HG02678 (cell line): ENCODE data around the gene MSMO1.
"Not testable (repeated sequence)": the region's sequence is repeated elsewhere in the genome, so short reads cannot be mapped to it uniquely, and the experiment has no call there.

Experiments used
- ATAC-seq: cut with Tn5 transposase; IDR thresholded peaks from one replicate; pipeline ENCODE4 v1.9.1; 2021; ENCODE audit warnings: mild to moderate bottlenecking, moderate library complexity; ENCODE audit not compliant: unreplicated experiment

The MSMO1 gene

GRCh38 chr4:165327211-165328100, at the start of gene MSMO1:
MSMO1 (plus strand) TSS chr4:165327669; CDS start chr4:165333371, 5,702 bp downstream.
- peak; percentile 97 for ATAC-seq

- ATAC-seq = not testable (repeated sequence)
Observed at GRCh38 chr4:165279531-165279930, 47.9 kb upstream of the MSMO1 start.

- ATAC-seq = not testable (repeated sequence)
Observed at GRCh38 chr4:165284697-165285096, 42.8 kb upstream of the MSMO1 start.

GRCh38 chr4:165286619-165287340, 40.7 kb upstream of the MSMO1 start:
- peak; percentile 75 for ATAC-seq

GRCh38 chr4:165288226-165288625, 39.2 kb upstream of the MSMO1 start:
- peak; percentile 42 for ATAC-seq

- ATAC-seq = peak; percentile 16
Observed at GRCh38 chr4:165288639-165289422, 38.6 kb upstream of the MSMO1 start.

- no peak for ATAC-seq
Observed at GRCh38 chr4:165289423-165289785, 38.1 kb upstream of the MSMO1 start.

- no peak for ATAC-seq
Observed at GRCh38 chr4:165293061-165293460, 34.4 kb upstream of the MSMO1 start.

GRCh38 chr4:165293927-165294649, 33.4 kb upstream of the MSMO1 start:
- ATAC-seq = no peak

GRCh38 chr4:165294907-165295306, 32.6 kb upstream of the MSMO1 start:
- peak; percentile 94 for ATAC-seq

GRCh38 chr4:165297626-165298025, 29.8 kb upstream of the MSMO1 start:
- no peak for ATAC-seq

GRCh38 chr4:165299399-165300060, 27.9 kb upstream of the MSMO1 start:
- ATAC-seq = no peak

- peak; percentile 78 for ATAC-seq
Observed at GRCh38 chr4:165301833-165302232, 25.6 kb upstream of the MSMO1 start.

- no peak for ATAC-seq
Observed at GRCh38 chr4:165302658-165303057, 24.8 kb upstream of the MSMO1 start.

- no peak for ATAC-seq
Observed at GRCh38 chr4:165308166-165308565, 19.3 kb upstream of the MSMO1 start.

- no peak for ATAC-seq
Observed at GRCh38 chr4:165308606-165309005, 18.9 kb upstream of the MSMO1 start.

GRCh38 chr4:165309456-165309855, 18.0 kb upstream of the MSMO1 start:
- ATAC-seq = no peak

- ATAC-seq = no peak
Observed at GRCh38 chr4:165312506-165312905, 15.0 kb upstream of the MSMO1 start.

GRCh38 chr4:165319030-165319429, 8.4 kb upstream of the MSMO1 start:
- no peak for ATAC-seq

- ATAC-seq = no peak
Observed at GRCh38 chr4:165319509-165319908, 8.0 kb upstream of the MSMO1 start.
